ENCODE results near the gene CDH26.

DNA sequence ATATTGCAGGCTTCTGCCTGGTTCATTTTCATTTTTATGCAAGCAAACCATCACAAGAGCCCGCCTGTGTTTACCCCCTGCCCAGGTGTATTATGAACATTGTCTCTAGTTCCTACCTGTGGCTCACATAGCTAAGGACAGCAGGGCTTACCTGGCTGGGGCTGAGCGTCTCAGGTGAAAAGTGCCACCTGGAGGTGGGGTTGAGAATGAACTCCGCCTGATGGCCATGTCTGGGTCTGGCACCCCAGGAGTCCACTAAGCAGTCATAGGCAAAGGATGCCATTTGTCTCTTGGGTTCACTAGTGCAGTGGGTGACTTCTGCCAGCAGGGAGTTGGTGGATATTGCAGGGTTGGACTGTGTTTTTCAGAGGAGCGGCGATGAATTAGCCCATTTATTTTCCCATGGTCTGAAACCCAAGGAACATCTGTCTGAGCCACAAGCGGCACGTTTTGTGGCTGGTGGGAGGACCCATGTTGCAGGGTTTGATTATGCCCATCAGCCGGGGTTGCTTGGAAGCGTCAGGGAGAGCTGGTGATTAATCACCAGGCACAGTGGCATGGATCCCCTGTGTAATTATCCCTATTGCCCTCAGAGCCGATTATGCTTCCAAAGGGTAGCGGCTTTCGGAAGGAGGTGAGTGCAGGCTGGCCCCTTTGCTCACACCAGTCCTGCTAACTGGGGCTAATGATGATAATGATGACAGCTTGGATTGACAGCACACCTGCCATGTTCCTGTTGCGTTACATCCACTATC is 92.1 kb downstream of the CDH26 start:
- TF ChIP-seq EZH2 (IDR thresholded peaks at IDR 0.05) (no peak), POLR2AphosphoS5 (IDR thresholded peaks at IDR 0.05; ENCODE audit: borderline replicate concordance, low read depth, low read length) (no peak), FOXP2 (optimal IDR thresholded peaks at IDR 0.05; ENCODE audit: control extremely low read depth, extremely low read length, insufficient read depth) (no peak)
